ENCODE data around the gene GOLGA6C.

DNA sequence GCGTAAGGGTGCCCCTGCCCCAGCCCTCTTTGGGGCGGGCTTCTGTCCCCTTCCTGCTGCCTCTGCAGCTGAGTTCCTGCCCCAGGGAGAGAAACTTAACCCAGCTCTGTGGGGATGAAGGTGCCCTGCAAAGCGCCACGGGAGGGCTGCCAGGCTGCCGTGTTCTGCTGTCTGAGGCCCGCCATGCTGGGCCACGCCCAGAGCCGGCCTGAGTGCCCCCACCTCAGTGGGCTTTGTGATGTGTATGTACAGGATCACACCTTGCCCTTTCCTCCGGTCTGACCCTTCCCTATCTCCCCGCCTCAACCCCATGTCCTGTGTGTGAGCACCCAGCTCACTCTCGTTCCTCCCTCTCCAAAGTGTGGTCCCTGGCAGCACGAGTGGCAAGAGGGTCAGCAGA is 33.9 kb upstream of the GOLGA6C start:
- TF ChIP-seq, protein P1, sequence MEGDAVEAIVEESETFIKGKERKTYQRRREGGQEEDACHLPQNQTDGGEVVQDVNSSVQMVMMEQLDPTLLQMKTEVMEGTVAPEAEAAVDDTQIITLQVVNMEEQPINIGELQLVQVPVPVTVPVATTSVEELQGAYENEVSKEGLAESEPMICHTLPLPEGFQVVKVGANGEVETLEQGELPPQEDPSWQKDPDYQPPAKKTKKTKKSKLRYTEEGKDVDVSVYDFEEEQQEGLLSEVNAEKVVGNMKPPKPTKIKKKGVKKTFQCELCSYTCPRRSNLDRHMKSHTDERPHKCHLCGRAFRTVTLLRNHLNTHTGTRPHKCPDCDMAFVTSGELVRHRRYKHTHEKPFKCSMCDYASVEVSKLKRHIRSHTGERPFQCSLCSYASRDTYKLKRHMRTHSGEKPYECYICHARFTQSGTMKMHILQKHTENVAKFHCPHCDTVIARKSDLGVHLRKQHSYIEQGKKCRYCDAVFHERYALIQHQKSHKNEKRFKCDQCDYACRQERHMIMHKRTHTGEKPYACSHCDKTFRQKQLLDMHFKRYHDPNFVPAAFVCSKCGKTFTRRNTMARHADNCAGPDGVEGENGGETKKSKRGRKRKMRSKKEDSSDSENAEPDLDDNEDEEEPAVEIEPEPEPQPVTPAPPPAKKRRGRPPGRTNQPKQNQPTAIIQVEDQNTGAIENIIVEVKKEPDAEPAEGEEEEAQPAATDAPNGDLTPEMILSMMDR (IDR thresholded peaks at IDR 0.05): no peak
- TF ChIP-seq POLR2A (IDR thresholded peaks at IDR 0.05): no peak

Data from Peyer's patch (tissue), 4 donors.